OCI-LY7 (cell line): Measurements from ENCODE around the gene ENKD1. TPM values are rescaled to one million over a fixed set of nuclear protein-coding genes. Genes with fewer than 3 reads are reported as not detected.

Experiments
- BruUV-seq: library from RNA; stranded (reverse); fragments of 400-500 nt; replicated peaks from 2 replicates; lab custom pipeline; 2021; lab: Mats Ljungman, UMichigan
- CTCF ChIA-PET: fragments of 300-600 bp; sonication (Branson Sonifier 250); formaldehyde crosslinking; loops from one replicate; lab custom pipeline; 2022; ENCODE audit warnings: antibody characterized with exemption; ENCODE audit not compliant: unreplicated experiment; lab: Charles Lee
- POLR2A ChIA-PET: fragments of 300-600 bp; sonication (Branson Sonifier 250); formaldehyde crosslinking; loops from one replicate; lab custom pipeline; 2022; ENCODE audit warnings: antibody characterized with exemption; lab: Charles Lee
- DNase-seq: peaks from one replicate; pipeline ENCODE4 v3.0.0-alpha.2; 2015; ENCODE audit warnings: low spot score
- H2AFZ ChIP-seq: fragments of 200-600 bp; sonication (generic), shearing (Covaris generic); 2 replicates; pipeline ENCODE4 v1.6.1; 2014; ENCODE audit warnings: mild to moderate bottlenecking, antibody characterized with exemption, low read length, moderate library complexity
- H3K27ac ChIP-seq: fragments of 200-600 bp; sonication (generic); 2 replicates; pipeline ENCODE4 v1.5.1; 2014; ENCODE audit warnings: mixed run types, low read depth, mild to moderate bottlenecking, moderate library complexity, low read length, inconsistent platforms; ENCODE audit not compliant: poor library complexity, severe bottlenecking
- H3K36me3 ChIP-seq: fragments of 200-600 bp; sonication (generic); 2 replicates; pipeline ENCODE4 v1.6.1; 2014; ENCODE audit warnings: mild to moderate bottlenecking, antibody characterized with exemption, low read length, moderate library complexity, mixed read lengths; ENCODE audit not compliant: insufficient read depth
- H3K4me1 ChIP-seq: fragments of 200-600 bp; sonication (generic); 2 replicates; pipeline ENCODE4 v1.5.1; 2014; ENCODE audit warnings: mild to moderate bottlenecking, low read length; ENCODE audit not compliant: insufficient read depth, poor library complexity, severe bottlenecking
- H3K4me2 ChIP-seq: fragments of 200-600 bp; sonication (generic); 2 replicates; pipeline ENCODE4 v1.6.1; 2014; ENCODE audit warnings: mild to moderate bottlenecking, low read length
- H3K4me3 ChIP-seq: fragments of 200-600 bp; sonication (generic); 2 replicates; pipeline ENCODE4 v1.5.1; 2014; ENCODE audit warnings: mild to moderate bottlenecking, low read depth, low read length; ENCODE audit not compliant: poor library complexity, severe bottlenecking
- H3K79me2 ChIP-seq: fragments of 200-600 bp; sonication (generic); 2 replicates; pipeline ENCODE4 v1.6.1; 2016; ENCODE audit warnings: low read depth, mild to moderate bottlenecking, low read length, moderate library complexity, mixed read lengths; ENCODE audit not compliant: insufficient read depth
- H3K9me2 ChIP-seq: fragments of 200-600 bp; sonication (generic); 2 replicates; pipeline ENCODE4 v1.6.1; 2016; ENCODE audit warnings: mild to moderate bottlenecking, low read length, mixed read lengths; ENCODE audit not compliant: insufficient read depth
- H3K9me3 ChIP-seq: fragments of 200-600 bp; sonication (generic); 2 replicates; pipeline ENCODE4 v1.6.1; 2014; ENCODE audit warnings: mild to moderate bottlenecking, mixed run types, low read length, mixed read lengths
- H4K20me1 ChIP-seq: fragments of 200-600 bp; sonication (generic); 2 replicates; pipeline ENCODE4 v1.6.1; 2014; ENCODE audit warnings: mild to moderate bottlenecking, antibody characterized with exemption, low read length, moderate library complexity, mixed read lengths; ENCODE audit not compliant: insufficient read depth
- CTCF ChIP-seq: fragments of 200-600 bp; sonication (generic); conservative IDR thresholded peaks from 2 replicates; pipeline ENCODE4 v1.5.1; 2014; ENCODE audit warnings: mild to moderate bottlenecking, antibody characterized with exemption, low read length, moderate library complexity, mixed read lengths
- EZH2phosphoT487 ChIP-seq: fragments of 200-600 bp; sonication (generic); IDR thresholded peaks from 2 replicates; pipeline ENCODE4 v1.6.1; 2018; ENCODE audit warnings: low read depth, borderline replicate concordance, mild to moderate bottlenecking, mixed run types, antibody characterized with exemption, low read length, moderate library complexity, mixed read lengths
- intact Hi-C: fragments of 100-400 bp; cut with micrococcal nuclease; formaldehyde crosslinking; loops from one replicate; pipeline ENCODE4 v1.10.0; 2022; ENCODE audit not compliant: unreplicated experiment
- total RNA-seq, 2 experiments: library from RNA; depleted of rRNA in 1 of 2; stranded (reverse); fragments of >200 nt in 1 of 2; shearing (Covaris generic) in 1 of 2; gene quantifications; 2 replicates each; pipeline ENCODE4 v1.2.3, GENCODE V29; 2014 to 2022

ENKD1 gene
- total RNA-seq, 2 experiments from 2014 or later = 8.1 to 15.7 TPM

- ChIA-PET CTCF (interaction anchor here (0.9 to 2.3 kb wide), 2 partner anchors 23 to 121 kb away, joined by 4 to 9 read pairs; no protein-coding TSS in a partner anchor), POLR2A (interaction anchor here (1.0 to 1.6 kb wide), 3 partner anchors 24 to 122 kb away, joined by 3 to 6 read pairs (median 5); partner anchors contain the start of gene CARMIL2)
- intact Hi-C loops = loop anchor here (1.0 kb wide), 1 partner anchor 147 kb away; no protein-coding TSS in a partner anchor
- Histone ChIP-seq H3K4me1 (peaks cover 38% of the 10 kb centered on the region), H4K20me1 (no peaks in the 10 kb centered on the region), H3K36me3 (no peaks in the 10 kb centered on the region), H3K9me3 (no peaks in the 10 kb centered on the region), H3K27ac (peak overlapping the region; percentile 80), H3K4me3 (peak overlapping the region; percentile 14), H3K79me2 (no peaks in the 10 kb centered on the region), H3K9me2 (no peaks in the 10 kb centered on the region), H3K4me2 (peak overlapping the region; percentile 93), H2AFZ (peak overlapping the region; percentile 60; the same call in 1 of the 2 replicates)
- peak; percentile 73 for DNase-seq
- TF ChIP-seq EZH2phosphoT487 (no peak), CTCF (peak; percentile 73)
- no TSS peak for BruUV-seq
These were observed 2.1 kb upstream of the ENKD1 start for GRCh38 chr16:67668495-67669157.

GRCh38 chr16:67667817-67668494 is 1.4 kb upstream of the ENKD1 start:
- intact Hi-C loops = loop anchor here (1.0 kb wide), 1 partner anchor 147 kb away; no protein-coding TSS in a partner anchor
- BruUV-seq = no TSS peak
- Histone ChIP-seq H2AFZ (peak overlapping the region; percentile 60; the same call in 1 of the 2 replicates), H3K27ac (peak overlapping the region; percentile 80), H3K79me2 (no peaks in the 10 kb centered on the region), H3K9me2 (no peaks in the 10 kb centered on the region), H3K9me3 (no peaks in the 10 kb centered on the region), H4K20me1 (no peaks in the 10 kb centered on the region), H3K4me3 (peak overlapping the region; percentile 69), H3K4me1 (peaks cover 38% of the 10 kb centered on the region), H3K36me3 (no peaks in the 10 kb centered on the region), H3K4me2 (peak overlapping the region; percentile 93)
- CTCF ChIA-PET = interaction anchor here (0.7 to 2.3 kb wide), 6 partner anchors 22 to 179 kb away, joined by 3 to 9 read pairs (median 5); no protein-coding TSS in a partner anchor
- DNase-seq = peak; percentile 96
- POLR2A ChIA-PET = interaction anchor here (0.6 to 1.6 kb wide), 7 partner anchors 23 to 198 kb away, joined by 3 to 6 read pairs (median 3); partner anchors contain the start of gene CARMIL2
- TF ChIP-seq EZH2phosphoT487 = no peak
- TF ChIP-seq CTCF = peak; percentile 79
